Measurements from ENCODE around the gene COL9A3. TPM values are rescaled to one million over a fixed set of nuclear protein-coding genes. Genes with fewer than 3 reads are reported as not detected.

COL9A3 gene
- total RNA-seq, 4 donors from 2014 or later, result 8.8 to 29.9 (median 14.3) TPM

DNA sequence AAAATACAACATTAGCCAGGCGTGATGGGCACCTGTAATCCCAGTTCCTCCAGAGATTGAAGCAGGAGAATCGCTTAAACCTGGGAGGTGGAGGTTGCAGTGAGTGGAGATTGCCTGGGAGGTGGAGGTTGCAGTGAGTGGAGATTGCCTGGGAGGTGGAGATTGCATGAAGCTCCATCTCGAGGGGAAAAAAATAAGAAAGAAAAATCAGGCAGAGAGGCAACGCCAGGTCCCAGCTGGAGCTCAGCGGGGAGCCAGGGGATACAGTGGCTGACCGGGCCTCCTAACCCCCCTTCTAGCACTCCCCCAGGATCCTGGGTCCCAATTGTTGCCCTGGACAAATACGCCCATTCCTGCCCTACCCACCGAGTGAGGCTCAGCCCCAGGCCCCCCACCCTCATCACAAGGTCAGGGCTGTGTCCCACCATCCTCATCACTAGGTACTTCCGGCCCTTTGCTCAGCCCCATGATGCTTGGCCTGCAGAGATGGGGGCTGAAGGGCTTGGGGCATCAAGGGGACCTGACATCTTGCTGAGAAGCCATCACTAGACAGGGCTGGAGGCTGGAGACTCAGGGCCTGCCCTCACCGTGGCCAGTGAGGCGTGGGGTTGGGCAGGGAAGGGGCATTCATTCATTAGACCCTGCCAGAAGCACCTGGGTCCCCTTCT, 10.3 kb upstream of the COL9A3 start:
- H3K4me3 ChIP-seq, result peak overlapping the region in 1 of 2 donors; percentile 88
- TF ChIP-seq POLR2AphosphoS5 (IDR thresholded peaks at IDR 0.05) (no peak), POLR2A (IDR thresholded peaks at IDR 0.05) (no peak), EP300 (IDR thresholded peaks at IDR 0.05) (no peak)
- TF ChIP-seq, protein P1, sequence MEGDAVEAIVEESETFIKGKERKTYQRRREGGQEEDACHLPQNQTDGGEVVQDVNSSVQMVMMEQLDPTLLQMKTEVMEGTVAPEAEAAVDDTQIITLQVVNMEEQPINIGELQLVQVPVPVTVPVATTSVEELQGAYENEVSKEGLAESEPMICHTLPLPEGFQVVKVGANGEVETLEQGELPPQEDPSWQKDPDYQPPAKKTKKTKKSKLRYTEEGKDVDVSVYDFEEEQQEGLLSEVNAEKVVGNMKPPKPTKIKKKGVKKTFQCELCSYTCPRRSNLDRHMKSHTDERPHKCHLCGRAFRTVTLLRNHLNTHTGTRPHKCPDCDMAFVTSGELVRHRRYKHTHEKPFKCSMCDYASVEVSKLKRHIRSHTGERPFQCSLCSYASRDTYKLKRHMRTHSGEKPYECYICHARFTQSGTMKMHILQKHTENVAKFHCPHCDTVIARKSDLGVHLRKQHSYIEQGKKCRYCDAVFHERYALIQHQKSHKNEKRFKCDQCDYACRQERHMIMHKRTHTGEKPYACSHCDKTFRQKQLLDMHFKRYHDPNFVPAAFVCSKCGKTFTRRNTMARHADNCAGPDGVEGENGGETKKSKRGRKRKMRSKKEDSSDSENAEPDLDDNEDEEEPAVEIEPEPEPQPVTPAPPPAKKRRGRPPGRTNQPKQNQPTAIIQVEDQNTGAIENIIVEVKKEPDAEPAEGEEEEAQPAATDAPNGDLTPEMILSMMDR (IDR thresholded peaks at IDR 0.05), result no peak
- H3K4me1 ChIP-seq, result peaks cover 0 to 41% (median 23%) of the 10 kb centered on the region in 3 donors
- ATAC-seq, result no peak
- H3K36me3 ChIP-seq, result peaks cover 0 to 53% of the 10 kb centered on the region in 2 donors
- 54 to 100% methylated on average over 1 to 7 of the region's 11 CpGs for WGBS, 2 donors (ENCODE audit: low coverage in 1 of 2)
- no peaks in the 10 kb centered on the region for H3K9me3 ChIP-seq
- H3K27me3 ChIP-seq, result no peaks in the 10 kb centered on the region
- peak overlapping the region in 2 of 4 donors; percentile 90 to 95 for H3K27ac ChIP-seq

DNA sequence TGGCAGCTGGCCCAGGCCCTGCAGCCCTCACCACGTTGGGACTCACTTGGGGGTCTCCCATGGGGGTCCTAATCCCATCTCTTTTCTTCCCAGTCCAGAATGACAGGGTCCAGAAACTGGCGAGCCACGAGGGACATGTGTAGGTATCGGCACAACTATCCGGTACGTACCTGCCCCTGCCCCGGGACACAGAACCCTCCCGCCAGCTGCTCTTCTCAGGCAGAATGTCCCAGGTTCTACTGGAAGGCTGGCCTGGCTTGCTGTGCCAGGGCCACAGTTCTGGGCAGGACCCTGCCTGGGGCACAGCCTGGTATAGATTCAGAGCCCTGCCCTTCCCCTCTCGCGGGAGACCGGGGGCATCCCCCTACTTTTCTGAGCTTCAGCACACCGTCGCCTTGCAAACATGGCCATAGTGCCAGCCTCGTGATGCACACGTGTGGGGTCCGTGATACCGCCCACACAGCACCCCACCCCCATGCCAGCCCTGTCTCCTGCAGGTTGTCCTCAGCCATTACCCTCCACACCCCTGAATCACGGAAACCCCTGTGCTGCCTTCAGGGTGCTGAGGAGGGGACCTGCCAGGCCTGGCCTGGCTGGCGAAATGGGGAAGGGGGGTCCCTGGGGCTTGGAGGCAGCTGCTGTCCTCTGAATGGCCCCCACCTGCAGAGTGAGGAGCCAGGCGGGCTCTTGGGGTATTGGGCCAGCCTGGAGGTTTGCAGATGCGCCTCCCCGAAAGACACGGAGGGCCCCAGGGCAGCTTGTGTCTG, 9.2 kb upstream of the COL9A3 start:
- ATAC-seq, result no peak
- Histone ChIP-seq H3K4me3 (no peak overlapping the region), H3K36me3 (peaks cover 0 to 64% of the 10 kb centered on the region in 2 donors), H3K4me1 (peaks cover 0 to 41% (median 23%) of the 10 kb centered on the region in 3 donors), H3K27me3 (no peaks in the 10 kb centered on the region), H3K27ac (peak overlapping the region in 1 of 4 donors; percentile 95), H3K9me3 (no peaks in the 10 kb centered on the region)
- WGBS, 2 donors (ENCODE audit: low coverage in 1 of 2), result 0 to 71% methylated on average over 1 to 6 of the region's 23 CpGs
- TF ChIP-seq POLR2AphosphoS5 (IDR thresholded peaks at IDR 0.05) (no peak), POLR2A (IDR thresholded peaks at IDR 0.05) (no peak), EP300 (IDR thresholded peaks at IDR 0.05) (no peak)
- TF ChIP-seq, protein P1 (IDR thresholded peaks at IDR 0.05), result no peak

DNA sequence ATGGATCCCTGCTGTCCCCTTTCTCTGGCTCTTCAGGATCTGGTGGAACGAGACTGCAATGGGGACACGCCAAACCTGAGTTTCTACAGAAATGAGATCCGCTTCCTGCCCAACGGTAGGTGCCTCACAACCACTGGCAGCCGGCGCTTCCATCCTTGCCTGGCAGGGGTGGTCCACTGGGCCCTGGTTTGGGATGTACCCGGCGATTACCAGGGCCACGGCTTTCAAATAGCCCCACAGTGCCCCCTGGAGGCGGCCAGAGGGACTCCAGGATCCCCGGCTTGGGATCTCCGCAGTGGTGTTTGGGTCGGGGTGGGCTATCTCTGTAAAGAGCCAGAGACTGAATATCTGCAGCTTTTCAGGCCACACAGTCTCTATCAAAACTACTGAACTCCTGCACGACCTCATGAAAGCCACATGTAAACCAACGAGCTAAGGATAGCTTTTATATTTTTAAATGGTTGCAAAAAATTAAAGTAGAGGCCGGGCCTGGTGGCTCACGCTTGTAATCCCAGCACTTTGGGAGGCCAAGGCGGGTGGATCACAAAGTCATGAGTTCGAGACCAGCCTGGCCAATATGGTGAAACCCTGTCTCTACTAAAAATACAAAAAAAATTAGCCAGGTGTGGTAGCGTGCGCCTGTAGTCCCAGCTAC, 8.5 kb upstream of the COL9A3 start:
- peaks cover 0 to 71% of the 10 kb centered on the region in 2 donors for H3K36me3 ChIP-seq
- peak; percentile 43 for ATAC-seq
- WGBS, 2 donors (ENCODE audit: low coverage in 1 of 2), result 66 to 80% methylated on average over 4 to 8 of the region's 21 CpGs
- H3K27me3 ChIP-seq, result no peaks in the 10 kb centered on the region
- H3K4me1 ChIP-seq, result peaks cover 0 to 41% (median 23%) of the 10 kb centered on the region in 3 donors
- no peak overlapping the region for H3K4me3 ChIP-seq
- no peak overlapping the region for H3K27ac ChIP-seq
- no peak for TF ChIP-seq POLR2AphosphoS5 (IDR thresholded peaks at IDR 0.05)
- TF ChIP-seq, protein P1 (IDR thresholded peaks at IDR 0.05), result peak in 3 of 4 experiments; percentile 76 to 93 (median 84)
- no peaks in the 10 kb centered on the region for H3K9me3 ChIP-seq

DNA sequence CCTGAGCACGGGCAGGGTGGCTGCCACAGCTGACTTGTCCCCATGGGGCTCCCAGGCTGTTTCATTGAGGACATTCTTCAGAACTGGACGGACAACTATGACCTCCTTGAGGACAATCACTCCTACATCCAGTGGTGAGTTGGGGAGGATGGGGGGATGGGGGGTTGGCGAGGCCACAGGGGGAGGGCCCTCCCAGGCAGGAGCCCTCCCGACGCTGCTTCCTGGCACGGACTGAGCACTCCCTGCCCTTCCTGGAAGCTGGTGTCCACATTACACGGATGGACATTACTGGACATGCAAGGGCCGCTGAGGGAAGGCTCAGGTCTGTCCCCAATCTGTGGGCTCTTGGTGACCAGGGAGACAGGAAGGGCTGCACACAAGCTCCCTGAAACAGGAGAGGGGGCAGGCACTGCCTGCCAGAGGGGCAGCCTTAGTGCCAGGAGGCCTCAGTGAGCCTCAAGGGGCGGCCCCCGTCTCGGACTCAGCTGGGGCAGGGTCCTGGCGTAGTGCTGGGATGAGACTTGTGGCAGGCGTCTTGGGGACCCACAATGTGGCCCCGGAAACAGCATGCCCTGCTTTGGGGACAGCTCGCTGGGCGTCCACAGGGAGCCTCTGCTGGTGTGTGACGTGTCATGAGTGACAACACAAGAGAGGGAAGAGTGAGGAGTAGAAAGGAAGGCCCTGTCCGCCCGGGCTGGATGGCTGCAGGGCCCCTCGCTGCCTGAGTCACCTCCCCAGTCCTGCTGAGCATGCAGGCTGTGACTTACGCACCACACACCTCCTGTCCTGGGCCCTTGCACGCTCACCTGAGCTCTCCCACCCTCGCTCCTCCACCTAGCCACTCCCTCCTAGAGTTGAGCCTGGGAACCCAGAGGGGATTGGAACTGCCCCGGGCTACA, 7.1 kb upstream of the COL9A3 start:
- 81 to 94% methylated on average over 4 to 6 of the region's 24 CpGs for WGBS, 2 donors (ENCODE audit: low coverage in 1 of 2)
- H3K36me3 ChIP-seq, result peaks cover 0 to 80% of the 10 kb centered on the region in 2 donors
- H3K4me1 ChIP-seq, result peaks cover 0 to 37% (median 23%) of the 10 kb centered on the region in 3 donors
- peaks cover 6% of the 10 kb centered on the region for H3K27me3 ChIP-seq
- H3K27ac ChIP-seq, result no peak overlapping the region
- no peaks in the 10 kb centered on the region for H3K9me3 ChIP-seq
- ATAC-seq, result no peak
- TF ChIP-seq EP300 (IDR thresholded peaks at IDR 0.05) (no peak), POLR2AphosphoS5 (IDR thresholded peaks at IDR 0.05) (no peak), POLR2A (IDR thresholded peaks at IDR 0.05) (no peak)
- TF ChIP-seq, protein P1 (IDR thresholded peaks at IDR 0.05), result no peak
- no peak overlapping the region for H3K4me3 ChIP-seq
